Glutamatergic neuron (in vitro differentiated cells): ENCODE data around the gene MRPS9. TPM values are rescaled to one million over a fixed set of nuclear protein-coding genes. Genes with fewer than 3 reads are reported as not detected.

ENCODE experiments used
- total RNA-seq: library from RNA; stranded (reverse); fragmentation: NEBNext Ultra II Directional; extraction: Animal tissue kit (Norgen Biotek cat#: 25700); gene quantifications from one replicate; pipeline ENCODE4 v1.2.1, GENCODE V29; 2021; ENCODE audit not compliant: unreplicated experiment

Gene MRPS9
- total RNA-seq, 1 donor from 2014 or later: 20.3 TPM

Other genes starting within 250 kb of the MRPS9 start
- gene POU3F3, start 184.0 kb upstream of the MRPS9 start, total RNA-seq: 0.54 TPM
- gene GPR45, start 203.7 kb downstream of the MRPS9 start, total RNA-seq: 0.44 TPM